ENCODE data around the gene NECTIN4. TPM values are rescaled to one million over a fixed set of nuclear protein-coding genes. Genes with fewer than 3 reads are reported as not detected.

The NECTIN4 gene
- total and polyA plus RNA-seq, 7 donors: 0.01 to 0.03 TPM; not detected in 5

DNA sequence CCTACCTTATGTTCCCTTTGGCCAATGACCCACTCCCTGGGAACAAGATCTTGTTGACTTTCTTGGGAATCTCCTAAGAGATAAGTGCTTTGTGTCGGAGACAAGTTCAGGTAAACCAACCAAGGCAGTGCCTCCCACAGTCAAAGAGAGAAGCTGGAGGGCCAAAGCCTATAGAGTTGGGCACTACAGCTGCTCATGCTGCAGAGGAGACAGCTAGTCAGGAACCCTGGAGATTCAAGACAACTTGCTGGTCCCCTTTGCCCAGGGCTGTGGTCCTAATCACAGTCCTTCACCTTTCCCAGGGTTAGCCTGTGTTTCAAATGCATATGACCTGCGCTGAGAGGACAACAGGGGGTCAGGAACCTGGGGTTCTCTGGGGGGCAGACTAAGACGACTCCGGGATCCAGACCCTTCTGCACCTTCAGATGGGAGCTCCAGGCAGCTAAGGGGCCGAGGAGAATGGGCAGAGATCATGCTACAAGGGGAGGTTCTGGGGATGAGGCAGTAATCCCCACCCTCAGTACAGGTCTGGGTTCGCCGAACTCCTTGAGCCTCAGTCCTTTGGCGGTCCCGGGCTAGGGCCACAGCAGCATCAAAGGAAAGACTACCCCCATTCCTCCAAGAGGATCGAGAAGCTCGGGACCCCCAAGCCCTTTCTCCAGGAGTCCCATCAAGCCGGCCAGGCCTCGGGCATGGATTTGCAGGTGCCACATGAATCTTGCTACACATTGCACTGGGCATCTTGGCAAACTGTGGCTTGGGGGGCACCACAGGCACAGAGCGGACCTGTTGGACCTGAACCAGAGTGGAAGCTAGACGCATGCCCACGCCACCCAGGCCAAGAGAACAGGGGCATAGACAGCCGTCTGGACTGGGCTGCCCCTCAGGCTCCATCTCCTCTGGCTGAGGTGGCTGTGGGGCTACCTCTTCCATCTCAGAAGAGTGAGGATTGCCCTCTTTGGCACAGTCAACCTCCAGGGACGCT, 41.6 kb downstream of the NECTIN4 start:
- no peak overlapping the region for H3K4me3 ChIP-seq
- ATAC-seq (no peak), DNase-seq (no peak)
- TF ChIP-seq, protein P1, sequence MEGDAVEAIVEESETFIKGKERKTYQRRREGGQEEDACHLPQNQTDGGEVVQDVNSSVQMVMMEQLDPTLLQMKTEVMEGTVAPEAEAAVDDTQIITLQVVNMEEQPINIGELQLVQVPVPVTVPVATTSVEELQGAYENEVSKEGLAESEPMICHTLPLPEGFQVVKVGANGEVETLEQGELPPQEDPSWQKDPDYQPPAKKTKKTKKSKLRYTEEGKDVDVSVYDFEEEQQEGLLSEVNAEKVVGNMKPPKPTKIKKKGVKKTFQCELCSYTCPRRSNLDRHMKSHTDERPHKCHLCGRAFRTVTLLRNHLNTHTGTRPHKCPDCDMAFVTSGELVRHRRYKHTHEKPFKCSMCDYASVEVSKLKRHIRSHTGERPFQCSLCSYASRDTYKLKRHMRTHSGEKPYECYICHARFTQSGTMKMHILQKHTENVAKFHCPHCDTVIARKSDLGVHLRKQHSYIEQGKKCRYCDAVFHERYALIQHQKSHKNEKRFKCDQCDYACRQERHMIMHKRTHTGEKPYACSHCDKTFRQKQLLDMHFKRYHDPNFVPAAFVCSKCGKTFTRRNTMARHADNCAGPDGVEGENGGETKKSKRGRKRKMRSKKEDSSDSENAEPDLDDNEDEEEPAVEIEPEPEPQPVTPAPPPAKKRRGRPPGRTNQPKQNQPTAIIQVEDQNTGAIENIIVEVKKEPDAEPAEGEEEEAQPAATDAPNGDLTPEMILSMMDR (IDR thresholded peaks at IDR 0.05): no peak
- H3K36me3 ChIP-seq (ENCODE audit: insufficient read depth in 1 of 2, low read depth in 1 of 2): peaks cover 0 to 4% of the 10 kb centered on the region in 2 donors
- no peak overlapping the region for H3K27ac ChIP-seq
- H3K4me1 ChIP-seq: peaks cover 15% of the 10 kb centered on the region
- intact Hi-C loops (cut with DNase I): loop anchor here (5.0 kb wide), 2 partner anchors 85 to 105 kb away; partner anchors contain the start of genes DEDD (in 1 of the 2) and UFC1 (in 1 of the 2)
- peaks cover 0 to 2% (median 0%) of the 10 kb centered on the region in 3 donors for H3K27me3 ChIP-seq (ENCODE audit: insufficient read depth in 3 of 3, low read length in 2 of 3)
- H3K9me3 ChIP-seq: no peaks in the 10 kb centered on the region
- 94 to 96% (median 94%) methylated on average over 18 of the region's 18 CpGs for WGBS, 3 donors

DNA sequence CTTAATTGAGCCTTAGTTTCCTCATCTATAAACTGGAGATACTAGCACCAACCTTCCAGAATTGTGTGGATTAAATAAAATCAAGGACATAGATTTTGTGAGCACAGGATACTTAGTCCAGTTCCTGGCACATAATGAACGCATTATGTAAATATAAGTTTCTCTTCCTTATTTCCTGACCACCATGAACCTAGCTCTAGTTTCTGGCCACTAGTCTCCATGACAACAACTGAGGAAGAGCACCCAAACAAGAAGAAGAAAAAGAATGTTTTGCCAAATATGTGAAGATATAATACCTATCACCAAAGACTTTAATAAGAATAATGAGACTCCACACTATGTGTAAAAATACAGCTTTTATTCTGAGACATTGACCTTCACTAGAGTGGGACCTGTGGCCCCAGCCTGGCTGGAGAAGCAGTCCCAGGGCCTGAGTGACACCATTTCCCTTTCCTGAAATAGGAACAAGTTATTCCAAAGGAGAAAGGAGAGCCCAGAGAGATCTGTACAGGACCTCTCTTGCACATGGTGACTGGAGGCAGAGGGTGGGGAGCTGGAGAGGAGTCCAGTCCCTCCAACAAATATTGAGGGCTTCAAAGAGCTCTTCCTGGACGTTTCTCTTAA, 42.6 kb downstream of the NECTIN4 start:
- Histone ChIP-seq H3K27me3 (ENCODE audit: insufficient read depth in 3 of 3, low read length in 2 of 3) (peaks cover 0 to 2% (median 0%) of the 10 kb centered on the region in 3 donors), H3K36me3 (ENCODE audit: insufficient read depth in 1 of 2, low read depth in 1 of 2) (peaks cover 6 to 15% of the 10 kb centered on the region in 2 donors), H3K9me3 (no peaks in the 10 kb centered on the region), H3K4me3 (peak overlapping the region; percentile 88), H3K27ac (peak overlapping the region; percentile 91), H3K4me1 (peaks cover 16% of the 10 kb centered on the region)
- DNase-seq: no peak
- no peak for ATAC-seq
- TF ChIP-seq, protein P1 (IDR thresholded peaks at IDR 0.05): no peak
- 62 to 87% (median 77%) methylated on average over 2 of the region's 2 CpGs for WGBS, 3 donors
- intact Hi-C loops (cut with DNase I): loop anchor here (5.0 kb wide), 2 partner anchors 86 to 106 kb away; partner anchors contain the start of genes DEDD (in 1 of the 2) and UFC1 (in 1 of the 2)

DNA sequence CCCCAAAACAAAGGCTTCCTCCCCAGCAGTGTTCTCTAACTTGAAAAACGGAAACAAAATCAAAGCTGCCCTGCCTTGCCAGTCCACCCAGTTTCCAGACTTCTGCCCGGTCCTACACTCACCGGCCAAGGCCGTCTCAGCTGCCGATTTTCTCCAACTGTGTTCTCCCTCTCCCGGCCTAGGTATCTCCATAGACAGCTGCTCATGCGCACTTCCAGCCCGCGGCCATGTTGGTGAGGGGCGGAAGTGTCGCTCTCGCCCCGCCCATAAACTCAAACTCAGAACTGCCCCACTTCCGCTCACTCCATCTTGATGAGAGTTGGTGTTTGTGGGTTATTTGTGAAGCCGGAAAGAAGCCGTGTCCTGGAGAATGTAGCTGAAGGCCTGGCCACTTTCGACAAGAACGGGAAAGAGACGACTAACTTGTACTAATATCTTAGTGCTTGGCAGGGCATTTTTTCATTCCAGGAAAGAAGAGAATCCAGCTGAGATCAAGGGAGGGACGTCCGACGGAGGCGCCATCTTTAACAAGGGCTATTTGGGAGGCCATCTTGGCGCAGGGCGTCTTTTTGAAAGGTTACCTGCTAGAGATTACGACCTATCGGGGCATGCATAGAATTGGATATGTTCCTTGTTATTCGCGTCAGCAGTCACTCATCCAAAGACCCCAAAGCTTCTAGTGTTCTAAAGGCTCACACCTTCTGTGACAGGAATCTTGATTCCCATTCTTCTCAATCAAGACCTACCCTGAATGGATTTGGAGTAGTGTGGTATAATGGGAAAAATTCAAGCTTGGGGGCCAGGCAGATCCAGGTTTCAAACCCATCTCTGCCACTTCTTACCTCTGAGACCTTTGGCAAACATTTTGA, 43.4 kb downstream of the NECTIN4 start, which contains the start of gene USF1:
Gene USF1, minus strand, starts transcription at position 242 of the 869 bp plus-strand sequence. CDS start 2,702 bp downstream, outside the sequence.
- TF ChIP-seq, protein P1 (IDR thresholded peaks at IDR 0.05): no peak
- peak; percentile 98 to 99 (median 98) for ATAC-seq
- peaks cover 0 to 2% (median 0%) of the 10 kb centered on the region in 3 donors for H3K27me3 ChIP-seq (ENCODE audit: insufficient read depth in 3 of 3, low read length in 2 of 3)
- no peaks in the 10 kb centered on the region for H3K9me3 ChIP-seq
- peak within 1 kb of the TSS; percentile 91 for H3K27ac ChIP-seq
- 0 to 1% (median 1%) methylated on average over 29 of the region's 29 CpGs for WGBS, 3 donors
- H3K4me3 ChIP-seq: peak within 1 kb of the TSS; percentile 88
- H3K4me1 ChIP-seq: peaks cover 16% of the 10 kb centered on the region
- H3K36me3 ChIP-seq (ENCODE audit: insufficient read depth in 1 of 2, low read depth in 1 of 2): peaks cover 8 to 22% of the 10 kb centered on the region in 2 donors
- DNase-seq: peak; percentile 92 to 96
- intact Hi-C loops (cut with DNase I): loop anchor here (5.0 kb wide), 2 partner anchors 86 to 106 kb away; partner anchors contain the start of genes DEDD (in 1 of the 2) and UFC1 (in 1 of the 2)
